Endothelial cell of umbilical vein (primary cell): ENCODE results near the gene BEX1. TPM values are rescaled to one million over a fixed set of nuclear protein-coding genes. Genes with fewer than 3 reads are reported as not detected.

Source experiments
- BruUV-seq: library from RNA; stranded (reverse); fragments of 400-500 nt; replicated peaks from 2 replicates; lab custom pipeline; 2021; lab: Mats Ljungman, UMichigan
- CTCF ChIA-PET: fragments of 300-600, 350-600 bp; sonication (Branson Sonifier 250); formaldehyde crosslinking; loops from one replicate; lab custom pipeline; 2021; ENCODE audit warnings: antibody characterized with exemption, inconsistent platforms; lab: Charles Lee
- POLR2A ChIA-PET: fragments of 300-600, 350-600 bp; sonication (Branson Sonifier 250); formaldehyde crosslinking; loops from one replicate; lab custom pipeline; 2021; ENCODE audit warnings: antibody characterized with exemption, inconsistent platforms; lab: Charles Lee
- DNase-seq: peaks from one replicate; pipeline ENCODE4 v3.0.0-alpha.2; 2011; ENCODE audit warnings: low read depth, low spot score
- FAIRE-seq: peaks from 2 replicates; lab custom pipeline; 2011; peaks lifted over from hg19 to GRCh38; lab: Jason Lieb, UNC
- H2AFZ ChIP-seq: 2 replicates; pipeline ENCODE4 v1.6.0; 2012; ENCODE audit warnings: low read depth, low read length, control low read depth, inconsistent platforms
- H3K27ac ChIP-seq: 2 replicates; pipeline ENCODE4 v1.5.1; 2011; ENCODE audit warnings: low read depth, mild to moderate bottlenecking, control low read depth, low read length, moderate library complexity; ENCODE audit not compliant: insufficient read depth
- H3K27me3 ChIP-seq, 2 experiments: 2 replicates each; pipeline versions ENCODE4 v1.6.0 to v1.6.1; 2011; ENCODE audit warnings: low read length in 2 of 2, mixed read lengths in 1 of 2; ENCODE audit not compliant: control insufficient read depth in 2 of 2, insufficient read depth in 2 of 2
- H3K36me3 ChIP-seq, 2 experiments: 2 replicates in 1 of 2; 3 replicates in 1 of 2; pipeline ENCODE4 v1.5.1; 2011; ENCODE audit warnings: low read length in 2 of 2, mild to moderate bottlenecking in 1 of 2, moderate library complexity in 1 of 2; ENCODE audit not compliant: control insufficient read depth in 2 of 2, insufficient read depth in 2 of 2; ENCODE audit errors: extremely low read depth in 1 of 2
- H3K4me1 ChIP-seq: 3 replicates; pipeline ENCODE4 v1.5.1; 2011; ENCODE audit warnings: mild to moderate bottlenecking, low read length; ENCODE audit not compliant: control insufficient read depth, insufficient read depth; ENCODE audit errors: extremely low read depth
- H3K4me2 ChIP-seq: 2 replicates; pipeline ENCODE4 v1.6.1; 2011; ENCODE audit warnings: low read length, control low read depth, mixed read lengths; ENCODE audit not compliant: insufficient read depth
- H3K4me3 ChIP-seq, 3 experiments: fragments of 200-600 bp in 1 of 3; sonication (generic), shearing (Covaris generic) in 1 of 3; replicated peaks in 1 of 3; 2 replicates each; pipeline ENCODE4 v1.5.1; 2011 to 2016; ENCODE audit warnings: control low read depth in 3 of 3, low read length in 3 of 3, mild to moderate bottlenecking in 2 of 3, inconsistent platforms in 1 of 3, low read depth in 1 of 3, moderate library complexity in 1 of 3; ENCODE audit not compliant: insufficient read depth in 1 of 3
- H3K79me2 ChIP-seq: 2 replicates; pipeline ENCODE4 v1.6.0; 2012; ENCODE audit warnings: low read length, inconsistent platforms; ENCODE audit not compliant: control insufficient read depth, insufficient read depth
- H3K9ac ChIP-seq: replicated peaks from 2 replicates; pipeline ENCODE3; 2011; ENCODE audit warnings: low read length, control low read depth; ENCODE audit not compliant: insufficient read depth; ENCODE audit errors: extremely low read depth
- H3K9me1 ChIP-seq: replicated peaks from 3 replicates; pipeline ENCODE4 v1.6.0; 2011; ENCODE audit warnings: mild to moderate bottlenecking, low read length; ENCODE audit not compliant: control insufficient read depth, insufficient read depth; ENCODE audit errors: extremely low read depth
- H3K9me3 ChIP-seq: replicated peaks from 2 replicates; pipeline ENCODE4 v1.5.1; 2012; ENCODE audit warnings: low read length, inconsistent platforms; ENCODE audit not compliant: control insufficient read depth, insufficient read depth
- H4K20me1 ChIP-seq: replicated peaks from 2 replicates; pipeline ENCODE3; 2011; ENCODE audit warnings: mild to moderate bottlenecking, low read length; ENCODE audit not compliant: control insufficient read depth, insufficient read depth; ENCODE audit errors: extremely low read depth
- EZH2 ChIP-seq: IDR thresholded peaks from 2 replicates; pipeline ENCODE4 v1.6.1; 2012; ENCODE audit warnings: borderline replicate concordance, low read depth, mild to moderate bottlenecking, moderate library complexity, low read length, inconsistent platforms; ENCODE audit not compliant: severe bottlenecking
- FOS ChIP-seq: IDR thresholded peaks from 2 replicates; pipeline ENCODE4 v1.6.1; 2011; ENCODE audit warnings: mild to moderate bottlenecking, low read length, moderate library complexity, borderline replicate concordance; ENCODE audit not compliant: insufficient read depth
- GATA2 ChIP-seq: IDR thresholded peaks from 2 replicates; pipeline ENCODE4 v1.7.0; 2011; ENCODE audit warnings: low read depth, mild to moderate bottlenecking, moderate library complexity, mixed read lengths, low read length; ENCODE audit not compliant: insufficient read length, insufficient read depth
- JUN ChIP-seq: IDR thresholded peaks from 2 replicates; pipeline ENCODE4 v1.6.1; 2011; ENCODE audit warnings: borderline replicate concordance, low read depth; ENCODE audit not compliant: insufficient read length, insufficient read depth
- MAX ChIP-seq: IDR thresholded peaks from 2 replicates; pipeline ENCODE4 v1.6.1; 2011; ENCODE audit not compliant: insufficient read depth, insufficient read length
- MYC ChIP-seq: IDR thresholded peaks from one replicate; pipeline ENCODE4 v1.6.1; 2011; ENCODE audit warnings: mild to moderate bottlenecking, low read depth, low read length
- POLR2A ChIP-seq: IDR thresholded peaks from 2 replicates; pipeline ENCODE4 v1.6.1; 2012; ENCODE audit warnings: low read depth, mild to moderate bottlenecking, control low read depth, low read length
- POLR2AphosphoS5 ChIP-seq: IDR thresholded peaks from 2 replicates; pipeline ENCODE4 v1.6.1; 2012; ENCODE audit warnings: low read depth, mild to moderate bottlenecking, control low read depth, low read length, moderate library complexity; ENCODE audit not compliant: insufficient read depth
- dilution Hi-C: fragments of 300-500 bp; cut with MboI; formaldehyde crosslinking; loops from one replicate; pipeline ENCODE4 v1.15.0; 2019; ENCODE audit warnings: low sequenced_read_pairs; ENCODE audit not compliant: extremely low pct_ligation_motif_present
- intact Hi-C: fragments of 100-400 bp; cut with micrococcal nuclease; formaldehyde crosslinking; loops from one replicate; pipeline ENCODE4 v1.10.0; 2022
- polyA plus RNA-seq, 4 experiments: library from polyadenylated mRNA; depleted of rRNA in 3 of 4; stranded (reverse) in 3 of 4; unstranded in 1 of 4; fragments of >200 nt; gene quantifications; 2 replicates each; pipeline versions ENCODE4 v1.2.1 to v1.2.3, GENCODE V29; 2011 to 2012; ENCODE audit warnings: missing spikeins in 1 of 4
- total RNA-seq: library from RNA; stranded (reverse); gene quantifications from 2 replicates; pipeline ENCODE4 v1.2.3, GENCODE V29; 2021
- TF ChIP-seq, protein P1 (sequence below), 2 donors: IDR thresholded peaks; 1 replicate in 1 of 2; 2 replicates in 1 of 2; pipeline ENCODE4 v1.5.1; 2011; ENCODE audit warnings: low read length in 2 of 2, mild to moderate bottlenecking in 2 of 2, moderate library complexity in 2 of 2, control low read depth in 1 of 2, inconsistent platforms in 1 of 2, low read depth in 1 of 2; ENCODE audit not compliant: insufficient read depth in 1 of 2; ENCODE audit errors: extremely low read depth in 1 of 2

Gene BEX1
- total and polyA plus RNA-seq, 2 donors (not counting 3 experiments of a cell fraction or from before 2014, with no cell fraction given), result 0.19 to 0.46 TPM

GRCh38 chrX:103061486-103061885, 2.5 kb downstream of the BEX1 start:
- BruUV-seq, result no TSS peak
- dilution Hi-C loops, result no loop called here
- POLR2A ChIA-PET, result no interaction called here
- Histone ChIP-seq H4K20me1 (no peaks in the 10 kb centered on the region), H3K4me2 (no peak overlapping the region), H3K9me3 (no peaks in the 10 kb centered on the region), H3K36me3 (no peaks in the 10 kb centered on the region), H3K9me1 (no peaks in the 10 kb centered on the region), H2AFZ (no peak overlapping the region), H3K4me3 (no peak overlapping the region), H3K27me3 (no peaks in the 10 kb centered on the region), H3K79me2 (no peaks in the 10 kb centered on the region), H3K4me1 (no peaks in the 10 kb centered on the region), H3K9ac (no peak overlapping the region), H3K27ac (no peak overlapping the region)
- intact Hi-C loops, result loop anchor here (5.0 kb wide), 1 partner anchor 96 kb away; no protein-coding TSS in a partner anchor
- no peak for FAIRE-seq
- no peak for TF ChIP-seq FOS
- no peak for TF ChIP-seq POLR2AphosphoS5
- TF ChIP-seq MYC, result no peak
- TF ChIP-seq, protein P1, sequence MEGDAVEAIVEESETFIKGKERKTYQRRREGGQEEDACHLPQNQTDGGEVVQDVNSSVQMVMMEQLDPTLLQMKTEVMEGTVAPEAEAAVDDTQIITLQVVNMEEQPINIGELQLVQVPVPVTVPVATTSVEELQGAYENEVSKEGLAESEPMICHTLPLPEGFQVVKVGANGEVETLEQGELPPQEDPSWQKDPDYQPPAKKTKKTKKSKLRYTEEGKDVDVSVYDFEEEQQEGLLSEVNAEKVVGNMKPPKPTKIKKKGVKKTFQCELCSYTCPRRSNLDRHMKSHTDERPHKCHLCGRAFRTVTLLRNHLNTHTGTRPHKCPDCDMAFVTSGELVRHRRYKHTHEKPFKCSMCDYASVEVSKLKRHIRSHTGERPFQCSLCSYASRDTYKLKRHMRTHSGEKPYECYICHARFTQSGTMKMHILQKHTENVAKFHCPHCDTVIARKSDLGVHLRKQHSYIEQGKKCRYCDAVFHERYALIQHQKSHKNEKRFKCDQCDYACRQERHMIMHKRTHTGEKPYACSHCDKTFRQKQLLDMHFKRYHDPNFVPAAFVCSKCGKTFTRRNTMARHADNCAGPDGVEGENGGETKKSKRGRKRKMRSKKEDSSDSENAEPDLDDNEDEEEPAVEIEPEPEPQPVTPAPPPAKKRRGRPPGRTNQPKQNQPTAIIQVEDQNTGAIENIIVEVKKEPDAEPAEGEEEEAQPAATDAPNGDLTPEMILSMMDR (IDR thresholded peaks at IDR 0.05; ENCODE audit: extremely low read depth in 1 of 2, insufficient read depth in 1 of 2, low read depth in 1 of 2, low read length in 2 of 2), result no peak
- TF ChIP-seq MAX, result no peak
- TF ChIP-seq JUN, result no peak
- TF ChIP-seq EZH2, result no peak
- TF ChIP-seq POLR2A, result no peak
- TF ChIP-seq GATA2, result no peak
- CTCF ChIA-PET, result no interaction called here
- DNase-seq, result no peak
